ENCODE data around the gene RNU1-2. TPM values are rescaled to one million over a fixed set of nuclear protein-coding genes. Genes with fewer than 3 reads are reported as not detected.

RNU1-2 gene
- total RNA-seq, 1 experiment from 2014 or later = 2,051 TPM

GRCh38 chr1:16924919-16925477 is 29.2 kb downstream of the RNU1-2 start:
- no peaks in the 10 kb centered on the region for H3K27me3 Mint-ChIP-seq (ENCODE audit: low read depth)
- Histone ChIP-seq H3K14ac (ENCODE audit: insufficient read depth, low read length) (no peak overlapping the region), H3K56ac (ENCODE audit: insufficient read length, low read depth, low read length) (no peak overlapping the region), H3K4me1 (ENCODE audit: insufficient read depth, low read length) (no peaks in the 10 kb centered on the region), H2BK120ac (ENCODE audit: low read depth, low read length, poor library complexity, severe bottlenecking) (no peak overlapping the region), H2BK15ac (ENCODE audit: low read depth, low read length) (no peak overlapping the region), H3K23ac (ENCODE audit: insufficient read length, low read depth, low read length) (no peak overlapping the region), H3K27me3 (ENCODE audit: insufficient read depth, low read length) (no peaks in the 10 kb centered on the region), H2BK12ac (ENCODE audit: insufficient read length, low read depth, low read length) (no peak overlapping the region), H3K9me3 (ENCODE audit: control insufficient read depth, low read depth, low read length) (no peaks in the 10 kb centered on the region), H4K8ac (replicated peaks; ENCODE audit: insufficient read length, low read depth, low read length) (no peak overlapping the region), H3K79me1 (ENCODE audit: insufficient read depth, low read depth, low read length, poor library complexity, severe bottlenecking) (no peaks in the 10 kb centered on the region), H3K4ac (ENCODE audit: low read depth, low read length) (no peak overlapping the region), H2BK20ac (ENCODE audit: low read depth, low read length, poor library complexity, severe bottlenecking) (no peak overlapping the region), H3K18ac (ENCODE audit: insufficient read length, low read depth, low read length) (no peak overlapping the region), H3K9ac (ENCODE audit: extremely low read depth, insufficient read length, low read length) (no peak overlapping the region), H4K91ac (ENCODE audit: insufficient read length, low read depth, low read length) (no peak overlapping the region), H3K23me2 (ENCODE audit: insufficient read length, low read depth, low read length, poor library complexity, severe bottlenecking) (peaks cover 5% of the 10 kb centered on the region), H2AFZ (ENCODE audit: low read length) (no peak overlapping the region), H2BK5ac (ENCODE audit: insufficient read length, low read length) (no peak overlapping the region), H3T11ph (ENCODE audit: low read length) (no peak overlapping the region), H3K4me2 (ENCODE audit: insufficient read depth, insufficient read length, low read length) (no peak overlapping the region), H3K27ac (ENCODE audit: insufficient read length, low read depth, low read length) (no peak overlapping the region), H3K79me2 (ENCODE audit: insufficient read depth, low read length) (peaks cover 6% of the 10 kb centered on the region; the same call in 1 of the 2 replicates), H2AK5ac (ENCODE audit: insufficient read length, low read length) (no peak overlapping the region), H4K5ac (ENCODE audit: insufficient read length, low read depth, low read length) (no peak overlapping the region), H4K20me1 (ENCODE audit: control insufficient read depth, insufficient read depth, insufficient read length) (no peaks in the 10 kb centered on the region)
- H3K36me3 Mint-ChIP-seq (ENCODE audit: insufficient read depth in 1 of 3, low read depth in 3 of 3) = peaks cover 0 to 7% (median 2%) of the 10 kb centered on the region in 3 experiments; a peak in 4 of 7 replicates
- H3K27ac Mint-ChIP-seq = peak overlapping the region in 1 of 3 experiments; percentile 48; a peak in 2 of 7 replicates
- no peak overlapping the region; a peak in 1 of 5 replicates for H3K4me3 Mint-ChIP-seq
- no peaks in the 10 kb centered on the region for H3K9me3 Mint-ChIP-seq
- TF ChIP-seq, protein P1, sequence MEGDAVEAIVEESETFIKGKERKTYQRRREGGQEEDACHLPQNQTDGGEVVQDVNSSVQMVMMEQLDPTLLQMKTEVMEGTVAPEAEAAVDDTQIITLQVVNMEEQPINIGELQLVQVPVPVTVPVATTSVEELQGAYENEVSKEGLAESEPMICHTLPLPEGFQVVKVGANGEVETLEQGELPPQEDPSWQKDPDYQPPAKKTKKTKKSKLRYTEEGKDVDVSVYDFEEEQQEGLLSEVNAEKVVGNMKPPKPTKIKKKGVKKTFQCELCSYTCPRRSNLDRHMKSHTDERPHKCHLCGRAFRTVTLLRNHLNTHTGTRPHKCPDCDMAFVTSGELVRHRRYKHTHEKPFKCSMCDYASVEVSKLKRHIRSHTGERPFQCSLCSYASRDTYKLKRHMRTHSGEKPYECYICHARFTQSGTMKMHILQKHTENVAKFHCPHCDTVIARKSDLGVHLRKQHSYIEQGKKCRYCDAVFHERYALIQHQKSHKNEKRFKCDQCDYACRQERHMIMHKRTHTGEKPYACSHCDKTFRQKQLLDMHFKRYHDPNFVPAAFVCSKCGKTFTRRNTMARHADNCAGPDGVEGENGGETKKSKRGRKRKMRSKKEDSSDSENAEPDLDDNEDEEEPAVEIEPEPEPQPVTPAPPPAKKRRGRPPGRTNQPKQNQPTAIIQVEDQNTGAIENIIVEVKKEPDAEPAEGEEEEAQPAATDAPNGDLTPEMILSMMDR (conservative IDR thresholded peaks at IDR 0.05) = peak; percentile 32; the same call in 2 of the 3 replicates
- WGBS (ENCODE audit: extremely low coverage, insufficient read length, low lambda C conversion rate) = no CpG with 5 or more reads among the region's 13 CpGs
- DNase-seq = peak; percentile 38
- H3K4me1 Mint-ChIP-seq = peaks cover 31 to 55% of the 10 kb centered on the region in 2 experiments
